GM23338 (cell line): ENCODE results near the gene UBASH3A.

Experiments
- CREB1 ChIP-seq: fragments of 250-450 bp; sonication (Bioruptor Pico); IDR thresholded peaks from 2 replicates; pipeline ENCODE4 v1.5.0; 2020; ENCODE audit warnings: low read depth, mild to moderate bottlenecking, moderate library complexity
- CTCF ChIP-seq, 2 experiments: fragments of 200-600 bp in 1 of 2; sonication (generic) in 1 of 2; conservative IDR thresholded peaks; 2 replicates each; pipeline versions ENCODE4 v1.5.1 to v1.6.1; 2016 to 2017; ENCODE audit warnings: antibody characterized with exemption in 2 of 2, low read depth in 2 of 2, mild to moderate bottlenecking in 2 of 2, moderate library complexity in 1 of 2
- ETS1 ChIP-seq: IDR thresholded peaks from 2 replicates; pipeline ENCODE4 v1.6.1; 2016; ENCODE audit warnings: antibody characterized with exemption
- EZH2 ChIP-seq: fragments of 200-600 bp; sonication (generic); IDR thresholded peaks from one replicate; pipeline ENCODE4 v1.8.0; 2017; ENCODE audit warnings: antibody characterized with exemption, mild to moderate bottlenecking, low read depth; ENCODE audit not compliant: unreplicated experiment
- EZH2phosphoT487 ChIP-seq: fragments of 200-600 bp; sonication (generic); IDR thresholded peaks from one replicate; pipeline ENCODE4 v1.8.1; 2018; ENCODE audit warnings: antibody characterized with exemption; ENCODE audit not compliant: unreplicated experiment
- JUNB ChIP-seq: IDR thresholded peaks from one replicate; pipeline ENCODE4 v1.6.1; 2016; ENCODE audit warnings: antibody characterized with exemption; ENCODE audit not compliant: unreplicated experiment
- NANOG ChIP-seq: IDR thresholded peaks from 2 replicates; pipeline ENCODE4 v1.6.1; 2016; ENCODE audit warnings: antibody characterized with exemption, borderline replicate concordance
- POLR2AphosphoS5 ChIP-seq: IDR thresholded peaks from 2 replicates; pipeline ENCODE4 v1.6.1; 2016; ENCODE audit warnings: antibody characterized with exemption, low read depth
- REST ChIP-seq: IDR thresholded peaks from one replicate; pipeline ENCODE4 v1.6.1; 2018; ENCODE audit warnings: antibody characterized with exemption; ENCODE audit not compliant: unreplicated experiment
- STAT1 ChIP-seq: IDR thresholded peaks from one replicate; pipeline ENCODE4 v1.6.1; 2016; ENCODE audit warnings: antibody characterized with exemption; ENCODE audit not compliant: unreplicated experiment
- ZNF114 ChIP-seq: fragments of 250-450 bp; sonication (Bioruptor Pico); IDR thresholded peaks from 2 replicates; pipeline ENCODE4 v1.5.0; 2020; ENCODE audit warnings: mild to moderate bottlenecking, moderate library complexity
- ZNF331 ChIP-seq: fragments of 250-450 bp; sonication (Bioruptor Pico); IDR thresholded peaks from 2 replicates; pipeline ENCODE4 v1.5.0; 2020; ENCODE audit warnings: low read depth, mild to moderate bottlenecking, moderate library complexity
- ZNF462 ChIP-seq: fragments of 250-450 bp; sonication (Bioruptor Pico); IDR thresholded peaks from 2 replicates; pipeline ENCODE4 v1.5.0; 2020; ENCODE audit warnings: mild to moderate bottlenecking, moderate library complexity

- TF ChIP-seq CTCF (conservative IDR thresholded peaks at IDR 0.05; ENCODE audit: low read depth in 2 of 2) = no peak
- no peak for TF ChIP-seq POLR2AphosphoS5
- TF ChIP-seq JUNB = no peak
- TF ChIP-seq REST = no peak
- TF ChIP-seq CREB1 (CRISPR knock-in tag) = no peak
- no peak for TF ChIP-seq EZH2
- no peak for TF ChIP-seq EZH2phosphoT487
- TF ChIP-seq NANOG = no peak
- no peak for TF ChIP-seq STAT1
- TF ChIP-seq ETS1 = no peak
- no peak for TF ChIP-seq ZNF331 (CRISPR knock-in tag)
- TF ChIP-seq ZNF114 (CRISPR knock-in tag) = no peak
- no peak for TF ChIP-seq ZNF462 (CRISPR knock-in tag)
Observed at GRCh38 chr21:42386034-42386591, 17.6 kb upstream of the UBASH3A start.
